Transverse colon (tissue), 4 donors: ENCODE data around the gene GRIN2A.

Source experiments
- CTCF ChIP-seq, 5 experiments: fragments of 200-600 bp in 3 of 5; fragments of 450-650 bp in 2 of 5; sonication (generic) in 3 of 5; IDR thresholded peaks; 1 replicate in 2 of 5; 2 replicates in 3 of 5; pipeline ENCODE4 v1.5.1; 2016 to 2017; ENCODE audit warnings: antibody characterized with exemption in 5 of 5, inconsistent platforms in 3 of 5, mild to moderate bottlenecking in 2 of 5, moderate library complexity in 1 of 5
- EP300 ChIP-seq: sonication (generic); formaldehyde crosslinking; IDR thresholded peaks from one replicate; pipeline ENCODE4 v1.6.1; 2017; ENCODE audit warnings: antibody characterized with exemption, low read depth
- POLR2A ChIP-seq: fragments of 450-650 bp; IDR thresholded peaks from one replicate; pipeline ENCODE4 v1.6.1; 2016; ENCODE audit warnings: antibody characterized with exemption, mild to moderate bottlenecking, moderate library complexity
- POLR2AphosphoS5 ChIP-seq, 3 donors: sonication (generic); formaldehyde crosslinking; IDR thresholded peaks; one replicate each; pipeline ENCODE4 v1.6.1; 2016; ENCODE audit warnings: antibody characterized with exemption in 3 of 3

DNA sequence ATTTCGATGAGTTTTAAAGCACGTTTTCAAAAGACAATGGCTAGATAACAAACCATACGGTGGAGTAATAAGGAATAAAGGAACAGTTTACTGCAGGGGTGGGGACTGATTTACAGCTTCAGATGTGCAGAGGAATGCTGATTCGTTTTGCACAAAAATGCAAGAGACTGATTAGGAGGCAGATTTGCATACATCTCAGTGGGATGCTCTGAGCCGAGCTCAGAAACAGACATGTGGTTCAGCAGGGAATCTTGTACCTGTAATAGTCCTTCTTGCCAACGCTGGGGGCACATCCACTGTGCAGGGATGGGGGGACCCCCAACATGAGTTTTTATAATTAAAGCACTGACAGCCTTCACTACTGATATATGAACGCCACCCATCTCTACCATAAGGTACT, 308.0 kb downstream of the GRIN2A start:
- TF ChIP-seq CTCF (IDR thresholded peaks at IDR 0.05) = no peak
- no peak for TF ChIP-seq POLR2AphosphoS5 (IDR thresholded peaks at IDR 0.05)
- TF ChIP-seq POLR2A = no peak
- no peak for TF ChIP-seq EP300
